Loucy (cell line): ENCODE data around the gene RXRA.

ENCODE experiments used
- CTCF ChIP-seq: fragments of 200-600 bp; sonication (generic); conservative IDR thresholded peaks from 2 replicates; pipeline ENCODE4 v1.5.1; 2014; ENCODE audit warnings: mild to moderate bottlenecking, antibody characterized with exemption, low read length
- EZH2phosphoT487 ChIP-seq: fragments of 200-600 bp; IDR thresholded peaks from 2 replicates; pipeline ENCODE4 v1.6.1; 2018; ENCODE audit warnings: antibody characterized with exemption, mild to moderate bottlenecking, moderate library complexity, borderline replicate concordance

- TF ChIP-seq CTCF (no peak), EZH2phosphoT487 (no peak)
These were observed 151.7 kb downstream of the RXRA start for GRCh38 chr9:134477927-134478326.
